ENCODE measurements around the gene PLD5.

The PLD5 gene

GRCh38 chr1:242093116-242093515, 431.4 kb downstream of the PLD5 start:
- no peak for TF ChIP-seq CTCF (conservative IDR thresholded peaks at IDR 0.05; ENCODE audit: low read depth, low read length)
- no peak for DNase-seq (ENCODE audit: low read depth)
- no peak overlapping the region for H3K4me3 ChIP-seq (ENCODE audit: low read depth, low read length)

GRCh38 chr1:242089911-242090310, 434.6 kb downstream of the PLD5 start:
- DNase-seq (ENCODE audit: low read depth) = no peak
- no peak for TF ChIP-seq CTCF (conservative IDR thresholded peaks at IDR 0.05; ENCODE audit: low read depth, low read length)
- no peak overlapping the region for H3K4me3 ChIP-seq (ENCODE audit: low read depth, low read length)

- TF ChIP-seq CTCF (conservative IDR thresholded peaks at IDR 0.05; ENCODE audit: low read depth, low read length) = no peak
- no peak overlapping the region for H3K4me3 ChIP-seq (ENCODE audit: low read depth, low read length)
- DNase-seq (ENCODE audit: low read depth) = no peak
These were observed 435.6 kb downstream of the PLD5 start for GRCh38 chr1:242088875-242089274.

- DNase-seq (ENCODE audit: low read depth) = no peak
- TF ChIP-seq CTCF (conservative IDR thresholded peaks at IDR 0.05; ENCODE audit: low read depth, low read length) = no peak
- H3K4me3 ChIP-seq (ENCODE audit: low read depth, low read length) = no peak overlapping the region
These were observed 437.8 kb downstream of the PLD5 start for GRCh38 chr1:242086706-242087105.

- TF ChIP-seq CTCF (conservative IDR thresholded peaks at IDR 0.05; ENCODE audit: low read depth, low read length) = no peak
- no peak overlapping the region for H3K4me3 ChIP-seq (ENCODE audit: low read depth, low read length)
These were observed 438.4 kb downstream of the PLD5 start for GRCh38 chr1:242086093-242086492.

GRCh38 chr1:242083742-242084141, 440.8 kb downstream of the PLD5 start:
- DNase-seq (ENCODE audit: low read depth) = no peak
- no peak for TF ChIP-seq CTCF (conservative IDR thresholded peaks at IDR 0.05; ENCODE audit: low read depth, low read length)
- H3K4me3 ChIP-seq (ENCODE audit: low read depth, low read length) = no peak overlapping the region

More at GRCh38 chr1:242086093-242086492, 438.4 kb downstream of the PLD5 start:
- DNase-seq (ENCODE audit: low read depth) = no peak

- no peak for TF ChIP-seq CTCF (conservative IDR thresholded peaks at IDR 0.05; ENCODE audit: low read depth, low read length)
- peak; percentile 1 for DNase-seq (ENCODE audit: low read depth)
- H3K4me3 ChIP-seq (ENCODE audit: low read depth, low read length) = no peak overlapping the region
These were observed 443.1 kb downstream of the PLD5 start for GRCh38 chr1:242081446-242081845.
